ENCODE results near the gene HDAC4.

Gene HDAC4

DNA sequence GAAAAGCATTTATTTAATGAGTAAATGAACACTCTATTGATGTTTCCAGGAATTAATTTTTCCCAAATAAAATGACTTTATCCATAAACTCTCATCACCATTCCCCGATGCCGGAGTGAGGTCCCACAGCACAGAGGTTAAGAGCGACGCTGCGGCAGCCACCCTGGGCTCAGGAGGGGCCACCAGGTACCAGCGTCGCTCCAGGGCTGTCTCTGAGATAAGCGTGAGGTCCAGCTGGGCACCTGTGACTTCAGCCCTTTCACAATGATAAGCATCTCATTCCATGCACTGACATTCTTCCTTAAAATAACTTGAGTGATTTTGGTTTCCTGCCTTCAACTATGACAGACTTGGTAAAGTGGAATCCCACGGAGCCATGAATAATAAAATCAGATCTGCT, 370.9 kb downstream of the HDAC4 start:
- no peak for DNase-seq

- no peak for DNase-seq
These were observed 372.6 kb downstream of the HDAC4 start for GRCh38 chr2:239028253-239028619.

DNA sequence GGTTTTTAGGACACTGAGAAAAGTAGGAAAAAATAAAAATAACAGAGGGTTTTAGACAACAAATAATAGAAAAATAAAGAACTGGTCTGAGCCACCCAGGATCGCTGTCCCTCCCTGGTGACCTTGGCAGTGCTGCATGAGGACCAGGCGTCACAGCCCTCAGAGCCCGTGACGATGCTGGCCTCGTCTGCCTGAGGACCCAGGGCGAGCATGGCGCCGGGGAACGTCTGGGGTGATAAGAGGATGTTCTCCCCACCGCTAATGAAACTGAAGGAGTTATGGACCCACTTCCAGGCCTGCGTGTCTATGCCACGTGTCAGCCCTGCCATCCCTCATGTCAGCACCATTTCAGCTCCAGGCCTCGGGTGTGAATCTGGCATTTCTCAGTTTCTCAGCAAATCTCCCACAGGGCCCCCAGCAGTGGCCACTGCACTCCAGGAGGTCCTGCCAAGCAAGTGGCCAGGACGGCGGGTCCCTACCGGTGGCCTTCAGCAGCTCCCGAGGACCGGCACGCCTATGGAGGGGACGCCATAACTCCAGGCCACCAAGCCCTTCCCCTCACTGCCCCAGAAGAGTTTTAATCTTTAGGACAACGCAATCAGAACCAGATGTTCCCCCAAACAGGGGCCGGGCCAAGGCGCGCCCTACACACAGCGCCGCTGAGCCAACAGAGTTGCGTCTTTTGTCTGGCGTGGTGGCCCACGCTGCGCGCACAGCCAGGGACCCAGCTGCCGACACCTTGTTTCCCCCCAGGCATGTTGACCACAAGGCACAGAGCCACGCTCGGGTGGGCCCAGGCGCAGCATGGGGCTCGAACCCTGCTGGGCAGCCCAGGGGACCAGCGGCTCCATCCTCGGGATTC, 373.2 kb downstream of the HDAC4 start:
- no peak for DNase-seq

DNA sequence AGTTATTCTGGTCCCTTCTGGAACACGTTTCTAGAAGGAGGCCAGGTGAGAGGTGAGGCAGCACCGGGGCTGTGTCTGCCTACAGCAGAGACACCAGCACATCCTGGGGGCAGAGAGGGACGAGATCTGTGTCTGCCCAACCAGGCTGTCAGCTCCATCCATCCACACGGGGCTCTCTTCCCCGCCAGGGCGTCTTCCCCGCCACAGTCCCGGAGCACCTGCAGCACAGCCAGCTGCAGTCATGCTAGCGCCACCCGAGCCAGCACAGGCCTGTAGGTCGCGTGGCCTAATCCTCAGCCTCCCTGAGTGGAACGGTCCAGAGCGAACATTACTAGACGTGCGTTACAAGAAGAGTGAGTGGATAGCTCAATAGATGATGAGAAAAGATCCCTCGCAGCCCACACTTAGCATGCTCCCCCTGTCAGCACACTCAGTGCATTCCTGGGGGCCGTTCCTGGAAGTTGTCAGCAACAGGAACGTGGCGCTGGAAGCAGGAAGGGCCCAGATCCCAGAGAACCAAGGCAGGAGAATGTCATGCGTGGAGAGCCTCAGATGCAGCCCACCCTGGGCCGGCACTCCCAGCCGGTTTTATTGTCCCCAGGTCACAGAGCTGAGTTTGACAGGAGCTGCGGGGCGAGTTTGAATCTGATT, 374.0 kb downstream of the HDAC4 start:
- DNase-seq, result no peak

GRCh38 chr2:239025951-239026461, 374.8 kb downstream of the HDAC4 start:
- DNase-seq, result no peak

- DNase-seq, result no peak
These were observed 375.6 kb downstream of the HDAC4 start for GRCh38 chr2:239025096-239025801.

DNA sequence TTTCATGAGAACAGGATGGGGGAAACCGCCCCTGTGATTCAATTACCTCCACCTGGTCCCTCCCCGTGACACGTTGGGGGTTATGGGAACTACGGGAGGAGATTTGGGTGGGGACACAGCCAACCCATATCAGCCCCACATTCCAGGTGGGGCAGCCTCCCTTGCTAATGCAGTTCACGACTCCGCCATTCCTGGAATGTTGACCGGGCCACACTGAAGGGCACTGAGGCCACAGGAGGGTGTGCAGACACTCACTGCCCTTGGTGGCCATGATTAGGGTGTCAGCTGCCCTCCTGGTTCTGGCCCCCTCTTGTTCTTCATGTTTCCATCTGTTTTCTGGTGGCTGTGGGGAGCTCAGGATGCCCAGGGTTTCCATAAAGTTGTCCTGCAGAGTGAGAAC, 376.6 kb downstream of the HDAC4 start:
- no peak for DNase-seq

GRCh38 chr2:239022437-239023260, 378.2 kb downstream of the HDAC4 start:
- DNase-seq, result no peak

GRCh38 chr2:239021651-239022436, 379.0 kb downstream of the HDAC4 start:
- no peak for DNase-seq

- no peak for DNase-seq
These were observed 379.6 kb downstream of the HDAC4 start for GRCh38 chr2:239021224-239021623.

GRCh38 chr2:239020541-239021041, 380.2 kb downstream of the HDAC4 start:
- DNase-seq, result no peak

DNA sequence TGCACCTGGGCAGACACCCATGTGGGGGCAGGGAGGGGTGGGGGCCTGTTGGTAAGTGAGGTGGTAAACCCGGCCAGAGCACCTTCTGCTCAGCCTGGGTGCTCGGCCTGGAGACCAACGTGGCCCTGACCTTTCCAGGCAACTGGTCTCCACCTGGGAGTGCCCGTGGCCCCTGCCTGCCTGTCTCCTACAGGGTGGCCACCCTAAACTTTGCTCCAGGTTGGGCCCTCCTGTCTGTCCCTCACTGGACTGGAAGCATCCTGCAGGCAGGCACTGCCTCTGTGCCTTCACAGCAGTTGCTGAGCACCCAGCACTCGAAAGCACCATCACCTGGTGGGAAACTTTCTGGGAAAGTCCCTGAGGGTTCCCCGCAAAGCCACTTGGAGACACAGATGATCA, 381.6 kb downstream of the HDAC4 start:
- DNase-seq, result no peak

- DNase-seq, result no peak
These were observed 382.3 kb downstream of the HDAC4 start for GRCh38 chr2:239018271-239019182.

- no peak for DNase-seq
These were observed 383.2 kb downstream of the HDAC4 start for GRCh38 chr2:239017491-239018098.

DNA sequence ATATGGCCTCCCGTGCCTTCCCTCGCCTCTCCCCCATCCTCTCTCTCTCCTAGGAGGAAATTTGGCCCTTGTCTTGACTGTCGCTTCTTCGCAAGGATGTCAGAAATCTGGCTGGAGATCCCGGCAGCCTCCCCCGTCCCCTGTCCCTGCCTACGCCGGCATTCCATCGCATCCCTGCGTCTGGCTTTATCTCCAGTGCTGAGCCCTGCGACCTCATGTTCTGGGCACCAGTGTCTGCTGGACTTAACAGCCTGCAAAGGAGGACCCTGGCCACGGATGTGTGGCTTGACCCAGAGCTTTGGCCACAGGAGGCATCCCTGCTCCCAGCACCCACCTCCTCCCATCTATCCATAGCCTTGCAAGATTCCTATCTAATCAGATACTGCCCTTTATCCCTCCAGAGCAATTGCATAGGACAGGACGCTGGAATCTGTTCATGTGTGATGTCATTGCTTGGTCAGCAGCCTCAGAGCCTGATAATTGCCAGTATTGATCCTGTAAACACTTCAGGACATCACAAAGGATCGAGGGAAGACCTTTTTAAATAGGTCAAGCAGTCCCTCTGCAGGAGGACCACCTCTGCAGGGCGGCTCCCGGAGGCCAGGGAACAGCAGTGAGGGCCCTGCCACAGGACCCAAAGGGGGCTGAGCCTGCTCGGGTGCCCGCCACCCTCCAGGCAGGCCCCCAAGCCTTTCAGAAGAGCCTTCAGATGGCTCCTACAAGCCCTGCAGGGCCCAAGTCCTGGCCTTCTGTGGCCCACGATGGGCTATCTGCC, 384.7 kb downstream of the HDAC4 start:
- DNase-seq, result no peak

- no peak for DNase-seq
These were observed 385.5 kb downstream of the HDAC4 start for GRCh38 chr2:239015218-239015900.

- DNase-seq, result no peak
These were observed 386.2 kb downstream of the HDAC4 start for GRCh38 chr2:239014458-239015217.

- DNase-seq, result no peak
These were observed 387.2 kb downstream of the HDAC4 start for GRCh38 chr2:239013678-239013976.
